SK-N-SH treated with all-trans-retinoic acid at 6 μM for 48 hours (cell line): ENCODE measurements around the gene MRPS35.

ENCODE experiments used
- ATAC-seq: fragments of 200-7000 bp; cut with Tn5 transposase; 3 replicates; pipeline ENCODE4 v1.9.1; 2020; ENCODE audit warnings: mild to moderate bottlenecking, moderate library complexity
- ARNTL ChIP-seq: fragments of 450-650 bp; formaldehyde crosslinking; IDR thresholded peaks from 2 replicates; pipeline ENCODE4 v1.5.0; 2020; ENCODE audit warnings: low read depth, mild to moderate bottlenecking, moderate library complexity, borderline replicate concordance
- BACH2 ChIP-seq: fragments of 250-450 bp; sonication (Bioruptor Pico); IDR thresholded peaks from 2 replicates; pipeline ENCODE4 v1.9.0; 2021; ENCODE audit warnings: mild to moderate bottlenecking, borderline replicate concordance
- CREB5 ChIP-seq: fragments of 250-450 bp; sonication (Bioruptor Pico); IDR thresholded peaks from 2 replicates; pipeline ENCODE4 v1.5.1; 2020; ENCODE audit warnings: low read depth, mild to moderate bottlenecking, moderate library complexity
- CSDC2 ChIP-seq: fragments of 250-450 bp; sonication (Bioruptor Pico); IDR thresholded peaks from 2 replicates; pipeline ENCODE4 v1.5.0; 2020; ENCODE audit warnings: mild to moderate bottlenecking, moderate library complexity
- CSRNP3 ChIP-seq: fragments of 250-450 bp; sonication (Bioruptor Pico); IDR thresholded peaks from 2 replicates; pipeline ENCODE4 v1.5.1; 2021; ENCODE audit warnings: mild to moderate bottlenecking, moderate library complexity
- ESRRG ChIP-seq: fragments of 250-450 bp; sonication (Bioruptor Pico); IDR thresholded peaks from 2 replicates; pipeline ENCODE4 v1.6.1; 2021; ENCODE audit warnings: mild to moderate bottlenecking
- GLIS3 ChIP-seq: fragments of 250-450 bp; sonication (Bioruptor Pico); IDR thresholded peaks from 2 replicates; pipeline ENCODE4 v1.5.0; 2020; ENCODE audit warnings: mild to moderate bottlenecking, moderate library complexity
- ISL1 ChIP-seq: fragments of 250-450 bp; sonication (Bioruptor Pico); IDR thresholded peaks from 2 replicates; pipeline ENCODE4 v2.1.2; 2022; ENCODE audit warnings: mild to moderate bottlenecking, moderate library complexity
- PATZ1 ChIP-seq: fragments of 250-450 bp; sonication (Bioruptor Pico); IDR thresholded peaks from 2 replicates; pipeline ENCODE4 v1.8.0; 2020; ENCODE audit warnings: mild to moderate bottlenecking, moderate library complexity, borderline replicate concordance
- POU6F1 ChIP-seq: fragments of 250-450 bp; sonication (Bioruptor Pico); IDR thresholded peaks from 2 replicates; pipeline ENCODE4 v1.8.0; 2021; ENCODE audit warnings: low read depth, mild to moderate bottlenecking, moderate library complexity, borderline replicate concordance
- PPARA ChIP-seq: fragments of 250-450 bp; sonication (Bioruptor Pico); IDR thresholded peaks from 2 replicates; pipeline ENCODE4 v1.5.0; 2020; ENCODE audit warnings: mild to moderate bottlenecking, borderline replicate concordance
- RARB ChIP-seq: fragments of 250-450 bp; sonication (Bioruptor Pico); IDR thresholded peaks from 2 replicates; pipeline ENCODE4 v1.8.0; 2021; ENCODE audit warnings: mild to moderate bottlenecking, moderate library complexity
- SNAI2 ChIP-seq: fragments of 250-450 bp; sonication (Bioruptor Pico); IDR thresholded peaks from 2 replicates; pipeline ENCODE4 v1.5.0; 2020; ENCODE audit warnings: mild to moderate bottlenecking, moderate library complexity
- TCF4 ChIP-seq: fragments of 250-450 bp; sonication (Bioruptor Pico); IDR thresholded peaks from 2 replicates; pipeline ENCODE4 v1.8.0; 2021; ENCODE audit warnings: mild to moderate bottlenecking, moderate library complexity, borderline replicate concordance
- TOX ChIP-seq: fragments of 250-450 bp; sonication (Bioruptor Pico); IDR thresholded peaks from 2 replicates; pipeline ENCODE4 v1.8.0; 2021; ENCODE audit warnings: mild to moderate bottlenecking, moderate library complexity, borderline replicate concordance
- TSHZ2 ChIP-seq: fragments of 250-450 bp; sonication (Bioruptor Pico); IDR thresholded peaks from 2 replicates; pipeline ENCODE4 v1.5.0; 2020; ENCODE audit warnings: mild to moderate bottlenecking, moderate library complexity
- ZC3H10 ChIP-seq: fragments of 250-450 bp; sonication (Bioruptor Pico); IDR thresholded peaks from 2 replicates; pipeline ENCODE4 v1.5.1; 2021; ENCODE audit warnings: mild to moderate bottlenecking, moderate library complexity
- ZFP3 ChIP-seq: fragments of 250-450 bp; sonication (Bioruptor Pico); IDR thresholded peaks from 2 replicates; pipeline ENCODE4 v1.5.0; 2020; ENCODE audit warnings: mild to moderate bottlenecking, moderate library complexity
- ZFP30 ChIP-seq: fragments of 450-650 bp; formaldehyde crosslinking; IDR thresholded peaks from 2 replicates; pipeline ENCODE4 v1.5.0; 2022; ENCODE audit warnings: mild to moderate bottlenecking, moderate library complexity
- ZNF565 ChIP-seq: fragments of 450-650 bp; formaldehyde crosslinking; conservative IDR thresholded peaks from 2 replicates; pipeline ENCODE4 v1.5.0; 2020; ENCODE audit warnings: low read depth, mild to moderate bottlenecking, moderate library complexity
- ZNF70 ChIP-seq: fragments of 450-650 bp; formaldehyde crosslinking; IDR thresholded peaks from 2 replicates; pipeline ENCODE4 v1.5.0; 2020; ENCODE audit warnings: mild to moderate bottlenecking, moderate library complexity
- ZNF8 ChIP-seq: fragments of 450-650 bp; formaldehyde crosslinking; IDR thresholded peaks from 2 replicates; pipeline ENCODE4 v1.5.0; 2020; ENCODE audit warnings: mild to moderate bottlenecking, moderate library complexity

The MRPS35 gene

GRCh38 chr12:27797301-27798025 lies 86.8 kb downstream of the MRPS35 start (continued):
- TF ChIP-seq PATZ1 (CRISPR knock-in tag) (no peak), ZNF70 (CRISPR knock-in tag) (no peak)
- TF ChIP-seq, all 23 proteins: peak for 0

GRCh38 chr12:27800819-27801218 lies 90.2 kb downstream of the MRPS35 start:
- no peak for ATAC-seq
- no peak for TF ChIP-seq ZFP3 (CRISPR knock-in tag)
- TF ChIP-seq CSDC2, result no peak
- no peak for TF ChIP-seq ISL1 (CRISPR knock-in tag)
- TF ChIP-seq GLIS3 (CRISPR knock-in tag), result no peak
- no peak for TF ChIP-seq ZC3H10
- no peak for TF ChIP-seq ZNF8
- TF ChIP-seq TSHZ2, result no peak
- no peak for TF ChIP-seq CREB5 (CRISPR knock-in tag)
- no peak for TF ChIP-seq ARNTL
- no peak for TF ChIP-seq ZFP30
- TF ChIP-seq SNAI2, result no peak
- TF ChIP-seq ZNF70 (CRISPR knock-in tag), result no peak
- no peak for TF ChIP-seq ZNF565 (CRISPR knock-in tag)
- TF ChIP-seq ESRRG (CRISPR knock-in tag), result no peak
- no peak for TF ChIP-seq CSRNP3 (CRISPR knock-in tag)
- no peak for TF ChIP-seq TOX
- no peak for TF ChIP-seq RARB (CRISPR knock-in tag)
- TF ChIP-seq PATZ1 (CRISPR knock-in tag), result no peak
- no peak for TF ChIP-seq PPARA

- ATAC-seq, result no peak
- TF ChIP-seq ZC3H10, result no peak
- no peak for TF ChIP-seq ZFP30
- no peak for TF ChIP-seq TCF4 (CRISPR knock-in tag)
- TF ChIP-seq ZNF565 (CRISPR knock-in tag), result no peak
- TF ChIP-seq ZNF8, result no peak
- TF ChIP-seq CREB5 (CRISPR knock-in tag), result no peak
- TF ChIP-seq RARB (CRISPR knock-in tag), result no peak
- TF ChIP-seq GLIS3 (CRISPR knock-in tag), result no peak
- TF ChIP-seq ZNF70 (CRISPR knock-in tag), result no peak
- TF ChIP-seq CSRNP3 (CRISPR knock-in tag), result no peak
- TF ChIP-seq BACH2 (CRISPR knock-in tag), result no peak
- no peak for TF ChIP-seq CSDC2
- no peak for TF ChIP-seq TOX
- TF ChIP-seq ARNTL, result no peak
- no peak for TF ChIP-seq POU6F1 (CRISPR knock-in tag)
Measured at GRCh38 chr12:27801630-27802029, 91.0 kb downstream of the MRPS35 start.
